ENCODE data around the gene NUP210L. TPM values are rescaled to one million over a fixed set of nuclear protein-coding genes. Genes with fewer than 3 reads are reported as not detected.
A peak's percentile ranks its signal among the peaks of the same experiment; 100 is the strongest.
"Not testable (repeated sequence)": the region's sequence is repeated elsewhere in the genome, so short reads cannot be mapped to it uniquely, and the experiment has no call there.

Gene NUP210L
- polyA plus RNA-seq, 1 donor, result 0.17 TPM

DNA sequence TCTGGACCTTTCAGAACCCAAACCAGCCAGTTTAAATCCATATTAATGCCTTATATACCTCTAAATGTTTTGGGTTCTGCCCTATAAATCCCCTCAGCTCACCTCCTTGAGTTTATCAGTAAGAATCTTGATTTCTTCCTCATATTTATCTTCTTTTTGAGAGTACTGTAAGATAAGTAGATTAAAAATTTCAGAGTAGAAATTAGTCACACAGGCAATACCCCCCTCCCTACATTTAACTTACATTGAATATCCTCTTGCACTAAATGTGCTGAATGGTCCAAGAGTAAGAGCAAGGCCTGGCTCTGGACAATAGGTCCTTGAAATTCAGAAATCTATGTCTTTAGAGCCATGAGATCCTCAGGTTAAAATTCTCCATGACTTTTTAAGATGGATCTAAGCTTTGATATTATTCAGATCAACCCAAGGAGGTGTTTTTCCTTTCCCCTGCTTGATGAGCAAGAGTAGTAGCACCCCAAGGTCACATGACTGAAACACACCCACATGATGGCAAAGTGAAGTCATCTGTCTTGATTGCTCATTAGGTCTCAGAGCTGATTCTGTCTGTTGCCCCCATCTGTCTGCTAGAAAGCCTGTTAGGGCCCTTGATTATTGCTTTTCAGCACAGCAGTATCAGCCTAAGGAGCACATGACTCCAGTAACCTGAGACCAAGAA lies 15.8 kb upstream of the NUP210L start:
- no peak for DNase-seq

GRCh38 chr1:154167461-154167860 lies 12.6 kb upstream of the NUP210L start:
- DNase-seq, result no peak

GRCh38 chr1:154166207-154166606 lies 11.3 kb upstream of the NUP210L start:
- DNase-seq, result no peak

- no peak for DNase-seq
These were observed 4.7 kb upstream of the NUP210L start for GRCh38 chr1:154159554-154159953.

DNA sequence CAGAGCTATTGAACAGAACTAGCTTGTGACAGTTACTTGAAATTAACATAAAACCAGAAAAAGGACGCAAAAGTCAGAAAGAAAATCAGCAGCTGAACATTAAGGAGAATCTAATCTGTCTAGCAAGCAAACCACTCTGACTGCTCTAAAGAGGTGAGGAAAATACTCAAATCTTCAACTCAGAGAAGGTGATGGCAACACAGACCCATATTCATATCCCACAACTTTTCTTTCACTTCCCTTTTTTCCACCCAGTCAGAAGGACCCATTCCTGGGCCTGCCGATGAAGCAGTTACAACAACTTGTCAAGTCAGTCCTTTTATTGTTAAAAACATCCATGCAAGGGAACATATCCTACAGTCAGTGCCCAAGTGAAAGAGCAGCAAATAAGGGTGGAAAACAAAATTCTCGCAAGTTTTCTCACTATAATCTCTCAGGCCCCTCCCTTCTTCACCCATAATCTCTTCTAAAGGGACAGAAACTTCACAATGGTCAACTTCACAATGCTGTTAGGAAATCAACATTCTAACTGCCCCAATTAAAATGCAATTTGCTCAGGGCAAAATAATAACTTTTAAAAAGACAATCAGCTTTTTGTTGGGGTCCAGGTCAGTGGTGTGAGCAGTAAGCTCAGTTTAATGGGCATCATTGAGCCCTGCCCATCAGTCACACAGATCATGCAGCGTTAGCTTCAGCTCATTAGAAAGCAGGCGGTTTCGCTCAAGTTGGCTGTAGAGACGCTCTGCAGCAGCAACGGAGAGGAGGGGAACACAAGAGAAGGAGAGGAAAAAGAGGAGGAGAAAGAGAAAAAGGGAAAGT lies 3.6 kb upstream of the NUP210L start:
- no peak for DNase-seq

- no peak for DNase-seq
These were observed 2.8 kb upstream of the NUP210L start for GRCh38 chr1:154157520-154158306.

DNA sequence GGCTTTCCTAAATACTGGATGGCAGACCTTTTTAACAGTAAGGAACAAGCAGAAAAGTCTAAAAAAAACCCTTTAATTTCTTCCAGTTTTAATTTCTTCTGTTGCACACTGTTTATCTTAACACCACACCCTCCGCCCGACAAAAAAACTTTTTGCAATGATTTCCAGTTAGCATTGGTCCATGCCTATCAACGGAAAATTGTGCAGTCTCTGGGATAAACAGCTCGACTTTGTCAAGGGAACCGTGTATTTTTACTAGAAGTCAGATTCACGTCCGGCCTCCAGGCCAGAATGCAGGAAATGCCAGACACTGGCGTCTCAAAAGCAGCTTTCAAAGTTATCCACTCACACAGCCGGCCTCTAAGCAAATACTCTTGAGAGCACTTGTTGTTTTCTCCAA lies 378 bp upstream of the NUP210L start:
- peak; percentile 36 for DNase-seq

DNA sequence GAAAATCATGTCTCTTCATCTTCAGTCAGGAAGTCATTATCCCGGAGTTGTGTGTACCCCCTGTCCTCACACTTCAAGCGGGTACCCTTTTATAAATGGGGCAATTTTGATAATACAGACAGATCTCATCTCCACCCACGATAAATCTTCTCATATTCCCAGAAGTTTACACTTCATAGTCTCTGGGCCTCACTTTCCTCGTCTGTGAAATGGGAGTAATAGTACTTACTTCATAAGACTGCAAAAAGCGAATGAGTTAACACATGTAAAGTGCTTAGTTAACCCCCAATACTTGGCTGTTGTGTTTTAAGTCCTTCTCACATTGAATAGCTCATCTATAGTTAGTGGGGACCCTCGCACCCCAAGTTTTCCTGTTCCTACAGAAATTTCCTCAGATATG lies 820 bp downstream of the NUP210L start:
- DNase-seq, result no peak

- no peak for DNase-seq
These were observed 3.6 kb downstream of the NUP210L start for GRCh38 chr1:154151311-154151710.

- no peak for DNase-seq
These were observed 6.1 kb downstream of the NUP210L start for GRCh38 chr1:154148807-154149206.

GRCh38 chr1:154147505-154147904 lies 7.4 kb downstream of the NUP210L start:
- DNase-seq, result not testable (repeated sequence)

GRCh38 chr1:154145986-154146385 lies 8.9 kb downstream of the NUP210L start:
- no peak for DNase-seq

- DNase-seq, result no peak
These were observed 12.5 kb downstream of the NUP210L start for GRCh38 chr1:154142358-154142757.

DNA sequence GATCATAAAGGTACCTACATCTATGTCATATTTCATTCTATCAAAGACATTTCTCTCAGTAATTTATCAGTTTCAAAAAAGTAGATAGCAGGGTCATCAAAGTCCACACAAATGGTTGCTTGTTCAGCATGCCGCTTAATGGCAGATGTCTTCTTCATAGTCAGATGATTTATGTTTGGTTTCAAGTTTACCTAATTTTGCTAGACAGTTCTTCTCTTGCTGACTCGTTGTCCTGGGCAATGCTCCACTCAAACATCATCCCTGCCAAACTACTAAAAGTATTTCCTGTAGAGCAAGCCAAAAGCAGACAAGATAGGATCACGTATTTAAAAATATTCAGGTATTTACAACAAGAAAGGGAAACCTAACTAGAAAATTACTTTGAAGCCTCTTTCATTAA lies 13.6 kb downstream of the NUP210L start:
- DNase-seq, result no peak

DNA sequence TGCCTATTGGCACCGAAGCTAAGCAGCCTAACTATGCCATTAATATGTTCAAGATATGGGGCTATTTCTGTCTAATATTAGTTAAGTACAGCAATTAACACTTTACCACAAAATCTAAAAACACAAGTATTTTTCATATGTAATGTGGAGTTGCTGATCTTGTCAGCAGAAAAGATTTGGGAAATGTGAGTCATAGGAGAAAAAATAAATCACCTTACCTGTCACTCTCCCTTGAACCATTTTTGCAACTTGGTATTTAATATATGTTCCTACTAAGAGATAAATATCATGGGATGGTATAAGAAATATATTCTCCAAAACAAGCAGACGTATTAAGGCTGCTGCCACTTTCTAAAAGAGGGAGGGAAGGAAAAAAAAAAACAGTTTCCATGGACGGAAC lies 17.0 kb downstream of the NUP210L start:
- DNase-seq, result no peak

GRCh38 chr1:154133256-154133655 lies 21.6 kb downstream of the NUP210L start:
- DNase-seq, result no peak

- no peak for DNase-seq
These were observed 25.4 kb downstream of the NUP210L start for GRCh38 chr1:154129391-154129970.

- not testable (repeated sequence) for DNase-seq
These were observed 31.7 kb downstream of the NUP210L start for GRCh38 chr1:154123205-154123604.

- DNase-seq, result no peak
These were observed 37.2 kb downstream of the NUP210L start for GRCh38 chr1:154117642-154118041.

DNA sequence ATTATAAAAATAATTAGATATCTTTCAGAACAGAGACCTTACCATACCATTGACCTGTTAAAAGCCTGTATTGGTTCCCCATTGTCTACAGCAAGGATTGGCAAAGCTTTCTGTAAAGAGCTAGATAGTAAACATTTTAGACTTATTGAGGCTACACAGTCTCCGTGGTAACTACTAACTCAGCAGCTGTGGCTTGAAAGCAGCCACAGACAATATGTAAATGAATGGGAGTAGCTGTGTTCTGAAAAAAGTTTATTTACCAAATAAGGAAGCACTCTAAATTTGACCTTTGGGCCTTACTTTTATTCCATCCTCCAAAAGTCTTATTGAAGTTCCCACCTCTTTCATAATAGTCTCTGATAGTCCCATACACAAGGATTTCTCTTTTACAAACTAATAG lies 39.7 kb downstream of the NUP210L start:
- DNase-seq, result peak; percentile 2

DNA sequence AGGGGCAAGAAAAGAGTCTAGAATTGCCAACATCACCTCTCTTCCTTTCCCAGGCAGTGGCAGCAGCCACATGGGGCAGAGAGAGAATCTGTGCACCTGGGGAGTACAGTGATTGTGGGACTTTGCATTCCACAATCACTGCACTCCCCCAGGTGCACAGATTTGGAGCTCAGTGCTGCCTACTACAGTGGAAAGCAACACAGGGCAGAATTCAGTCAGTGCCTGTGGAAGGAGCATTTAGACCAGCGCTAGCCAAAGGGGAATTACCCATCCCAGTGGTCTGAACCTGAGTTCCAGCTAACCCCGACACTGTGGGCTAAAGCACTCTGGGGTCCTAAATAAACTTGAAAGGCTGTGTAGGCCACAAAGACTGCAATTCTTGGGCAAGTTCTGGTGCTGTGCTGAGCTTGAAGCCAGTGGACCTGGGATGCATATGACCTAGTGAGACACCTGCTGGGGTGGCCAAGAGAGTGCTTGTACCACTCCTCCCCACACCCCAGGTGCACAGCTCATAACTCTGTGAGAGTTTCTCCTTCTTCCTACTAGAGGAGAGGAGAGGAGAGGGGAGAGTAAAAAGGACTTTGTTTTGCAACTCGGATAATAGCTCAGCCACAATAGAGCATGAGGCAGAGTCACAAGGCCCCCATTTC lies 50.3 kb downstream of the NUP210L start:
- DNase-seq, result no peak

- DNase-seq, result not testable (repeated sequence)
These were observed 54.7 kb downstream of the NUP210L start for GRCh38 chr1:154100141-154100540.
